A549 treated with ZK216348 at 1 μM for 4 hours (cell line): ENCODE data around the gene SLC35D3. TPM values are rescaled to one million over a fixed set of nuclear protein-coding genes. Genes with fewer than 3 reads are reported as not detected.

Source experiments
- total RNA-seq: library from RNA; stranded (reverse); fragments of 200-300 nt; extraction: Qiagen RNA extraction; gene quantifications from 5 replicates; pipeline ENCODE4 v1.2.3, GENCODE V29; 2022; ENCODE audit warnings: low read depth

SLC35D3 gene
- 0.10 to 0.11 TPM in 2 of 5 replicates, not detected in the others for total RNA-seq

GRCh38 chr6:136921936-136922684 lies at the start of gene SLC35D3:
Gene SLC35D3, plus strand, starts transcription at chr6:136922301. Its CDS starts 128 bp downstream, at chr6:136922429.

Other genes with a start within 250 kb of the SLC35D3 start
- 2.3 to 3.3 TPM (median 2.7 TPM) in 5 replicates for gene MAP3K5, start 129.8 kb upstream of the SLC35D3 start, total RNA-seq
- 4.4 to 5.9 TPM (median 5.2 TPM) in 5 replicates for gene PEX7, start 99.7 kb upstream of the SLC35D3 start, total RNA-seq
- not detected in 5 replicates for gene IL20RA, start 122.7 kb downstream of the SLC35D3 start, total RNA-seq